Measurements from ENCODE around the gene OR4X1.
A peak's percentile ranks its signal among the peaks of the same experiment; 100 is the strongest.
"Not testable (repeated sequence)": the region's sequence is repeated elsewhere in the genome, so short reads cannot be mapped to it uniquely, and the experiment has no call there.

The OR4X1 gene

GRCh38 chr11:48263423-48263911, at the start of gene OR4X1:
Gene OR4X1 (plus strand): TSS chr11:48263861. CDS start chr11:48263861, 0 bp downstream.
- DNase-seq (ENCODE audit: low read depth) = no peak

GRCh38 chr11:48216510-48216909, 47.2 kb upstream of the OR4X1 start, which contains the start of gene OR4B1:
Gene OR4B1 (plus strand): TSS chr11:48216810. CDS start chr11:48216810, 0 bp downstream.
- no peak for DNase-seq (ENCODE audit: low read depth)

GRCh38 chr11:48228761-48229160, 34.9 kb upstream of the OR4X1 start:
- DNase-seq (ENCODE audit: low read depth) = no peak

GRCh38 chr11:48230057-48230456, 33.6 kb upstream of the OR4X1 start:
- DNase-seq (ENCODE audit: low read depth) = not testable (repeated sequence)

- no peak for DNase-seq (ENCODE audit: low read depth)
These were observed 25.9 kb upstream of the OR4X1 start for GRCh38 chr11:48237727-48238126.

- no peak for DNase-seq (ENCODE audit: low read depth)
These were observed 21.2 kb upstream of the OR4X1 start for GRCh38 chr11:48242501-48242900.

- no peak for DNase-seq (ENCODE audit: low read depth)
These were observed 18.9 kb upstream of the OR4X1 start, which contains the start of gene OR4X2 for GRCh38 chr11:48244804-48245203. Gene OR4X2 (plus strand): TSS chr11:48245104. CDS start chr11:48245104, 0 bp downstream.

- no peak for DNase-seq (ENCODE audit: low read depth)
These were observed 14.8 kb upstream of the OR4X1 start for GRCh38 chr11:48248902-48249301.

GRCh38 chr11:48261600-48261999, 2.1 kb upstream of the OR4X1 start:
- no peak for DNase-seq (ENCODE audit: low read depth)

GRCh38 chr11:48270621-48271020, 7.0 kb downstream of the OR4X1 start:
- no peak for DNase-seq (ENCODE audit: low read depth)

GRCh38 chr11:48272606-48273005, 8.9 kb downstream of the OR4X1 start:
- no peak for DNase-seq (ENCODE audit: low read depth)

GRCh38 chr11:48305923-48306322, 42.3 kb downstream of the OR4X1 start, which contains the start of gene OR4S1:
Gene OR4S1 (plus strand): TSS chr11:48306223. CDS start chr11:48306223, 0 bp downstream.
- DNase-seq (ENCODE audit: low read depth) = no peak

GRCh38 chr11:48307760-48308386, 44.2 kb downstream of the OR4X1 start:
- peak; percentile 20 for DNase-seq (ENCODE audit: low read depth)

GRCh38 chr11:48313590-48313989, 49.9 kb downstream of the OR4X1 start:
- not testable (repeated sequence) for DNase-seq (ENCODE audit: low read depth)

Data from activated T-helper 9 cell treated with anti-CD3 and anti-CD28 coated beads, Interleukin-2, amount 50 U/mL, for 16 hours (primary cell).